GM19025 (cell line): ENCODE data around the gene MYO9A.
"Not testable (repeated sequence)": the region's sequence is repeated elsewhere in the genome, so short reads cannot be mapped to it uniquely, and the experiment has no call there.

Experiments used
- ATAC-seq: cut with Tn5 transposase; IDR thresholded peaks from one replicate; pipeline ENCODE4 v1.9.1; 2021; ENCODE audit warnings: mild to moderate bottlenecking, low read depth, moderate library complexity; ENCODE audit not compliant: unreplicated experiment

MYO9A gene

GRCh38 chr15:71892335-71892734, 225.6 kb downstream of the MYO9A start:
- ATAC-seq: no peak

GRCh38 chr15:71891026-71891425, 226.9 kb downstream of the MYO9A start:
- no peak for ATAC-seq

- ATAC-seq: no peak
Measured at GRCh38 chr15:71889947-71890346, 228.0 kb downstream of the MYO9A start.

GRCh38 chr15:71889385-71889784, 228.6 kb downstream of the MYO9A start:
- no peak for ATAC-seq

- no peak for ATAC-seq
Measured at GRCh38 chr15:71888797-71889196, 229.2 kb downstream of the MYO9A start.

GRCh38 chr15:71885390-71885789, 232.6 kb downstream of the MYO9A start:
- no peak for ATAC-seq

- peak; percentile 46 for ATAC-seq
Measured at GRCh38 chr15:71883447-71883846, 234.5 kb downstream of the MYO9A start.

GRCh38 chr15:71880276-71880675, 237.7 kb downstream of the MYO9A start:
- no peak for ATAC-seq

- ATAC-seq: no peak
Measured at GRCh38 chr15:71874245-71874644, 243.7 kb downstream of the MYO9A start.

- ATAC-seq: not testable (repeated sequence)
Measured at GRCh38 chr15:71858232-71858631, 259.7 kb downstream of the MYO9A start.

GRCh38 chr15:71853543-71853942, 264.4 kb downstream of the MYO9A start:
- no peak for ATAC-seq

GRCh38 chr15:71844916-71845315, 273.0 kb downstream of the MYO9A start:
- ATAC-seq: no peak

- no peak for ATAC-seq
Measured at GRCh38 chr15:71841563-71841962, 276.4 kb downstream of the MYO9A start.

- ATAC-seq: no peak
Measured at GRCh38 chr15:71830981-71831380, 287.0 kb downstream of the MYO9A start.

- no peak for ATAC-seq
Measured at GRCh38 chr15:71826196-71826595, 291.8 kb downstream of the MYO9A start.

- ATAC-seq: no peak
Measured at GRCh38 chr15:71825021-71825730, 292.8 kb downstream of the MYO9A start.

- ATAC-seq: no peak
Measured at GRCh38 chr15:71823801-71824200, 294.1 kb downstream of the MYO9A start.

- ATAC-seq: no peak
Measured at GRCh38 chr15:71822890-71823630, 294.9 kb downstream of the MYO9A start.

GRCh38 chr15:71821547-71822129, 296.3 kb downstream of the MYO9A start:
- no peak for ATAC-seq

- ATAC-seq: no peak
Measured at GRCh38 chr15:71820127-71820526, 297.8 kb downstream of the MYO9A start.

GRCh38 chr15:71817351-71817750, 300.6 kb downstream of the MYO9A start:
- ATAC-seq: no peak

- no peak for ATAC-seq
Measured at GRCh38 chr15:71815301-71815700, 302.6 kb downstream of the MYO9A start.
